Activated CD4-positive, alpha-beta T cell treated with anti-CD3 and anti-CD28 coated beads, Interleukin-2, Interleukin-6, amounts not matched to agents 100 ng/mL and 50 ng/mL, durations not matched to agents 16 hours and 8 hours (primary cell): ENCODE data around the gene CHCHD2.
A peak's percentile ranks its signal among the peaks of the same experiment; 100 is the strongest.
"Not testable (repeated sequence)": the region's sequence is repeated elsewhere in the genome, so short reads cannot be mapped to it uniquely, and the experiment has no call there.

Experiments
- DNase-seq: peaks from one replicate; pipeline ENCODE4 v3.0.0-alpha.2; 2020

CHCHD2 gene, protein sequence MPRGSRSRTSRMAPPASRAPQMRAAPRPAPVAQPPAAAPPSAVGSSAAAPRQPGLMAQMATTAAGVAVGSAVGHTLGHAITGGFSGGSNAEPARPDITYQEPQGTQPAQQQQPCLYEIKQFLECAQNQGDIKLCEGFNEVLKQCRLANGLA

GRCh38 chr7:56106108-56107073 is at the start of gene CHCHD2:
TSS of gene CHCHD2 (minus strand) at chr7:56106476. CDS start at chr7:56106413, 63 bp downstream.
- peak; percentile 97 for DNase-seq

DNA sequence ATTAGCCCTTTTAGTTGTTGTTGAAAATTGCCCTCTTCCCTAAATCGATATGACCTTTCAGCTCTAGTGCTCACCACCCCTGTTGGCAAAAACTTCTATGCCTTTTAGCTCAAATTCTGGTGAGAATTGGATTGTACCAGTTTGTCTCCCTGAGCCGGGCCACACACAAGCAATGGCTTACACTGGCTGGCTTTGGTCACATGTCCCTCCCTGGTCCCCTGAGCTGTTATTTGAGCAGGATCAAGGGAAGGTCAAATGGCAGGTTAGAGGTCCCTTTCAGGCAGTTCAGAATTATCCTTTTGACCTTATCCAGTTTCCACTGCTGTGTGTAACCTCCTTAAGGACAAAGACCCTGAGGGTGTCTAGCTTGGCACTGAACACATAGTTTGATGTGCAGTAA is 24.8 kb upstream of the CHCHD2 start:
- not testable (repeated sequence) for DNase-seq

- DNase-seq, result no peak
Measured at GRCh38 chr7:56127241-56127975, 21.1 kb upstream of the CHCHD2 start.

- no peak for DNase-seq
Measured at GRCh38 chr7:56125831-56126230, 19.6 kb upstream of the CHCHD2 start.

DNA sequence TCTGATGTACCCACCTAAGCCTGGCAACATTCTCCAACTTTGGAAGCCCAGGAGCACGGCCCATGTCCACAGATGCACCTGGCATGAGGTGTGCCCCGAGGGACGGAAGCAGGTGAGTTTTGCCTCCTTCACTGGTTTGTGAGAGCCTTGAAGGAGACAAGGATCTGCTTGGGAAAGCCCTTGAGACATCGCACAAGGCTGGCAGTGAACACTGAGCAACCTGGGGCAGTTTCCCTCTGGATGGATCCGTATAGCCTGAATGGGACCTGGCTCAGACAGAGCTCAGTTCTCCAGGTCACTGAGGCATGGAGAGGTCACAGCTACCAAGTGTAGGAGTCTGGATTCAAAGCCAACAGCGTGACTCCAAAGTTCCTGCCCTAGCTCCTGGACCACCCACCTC is 18.7 kb upstream of the CHCHD2 start:
- no peak for DNase-seq

DNA sequence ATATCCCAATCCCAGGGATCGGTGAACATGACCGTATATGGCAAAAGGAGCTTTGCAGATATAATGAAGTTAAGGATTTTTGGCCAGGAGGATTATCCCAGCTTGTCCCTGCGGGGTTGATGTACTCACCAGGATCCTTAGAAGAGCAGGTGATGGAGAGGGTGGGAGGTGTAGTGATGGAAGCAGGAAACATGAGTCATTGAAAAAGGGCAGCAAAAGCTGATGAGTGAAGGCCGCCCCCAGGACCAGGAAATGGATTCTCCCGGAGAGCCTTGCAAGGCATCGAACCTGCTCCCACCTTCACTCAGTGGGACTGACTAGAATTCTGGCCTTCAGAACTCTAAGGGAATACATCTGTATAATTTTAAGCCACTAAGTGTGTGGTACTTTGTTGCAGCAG is 15.2 kb upstream of the CHCHD2 start:
- no peak for DNase-seq

DNA sequence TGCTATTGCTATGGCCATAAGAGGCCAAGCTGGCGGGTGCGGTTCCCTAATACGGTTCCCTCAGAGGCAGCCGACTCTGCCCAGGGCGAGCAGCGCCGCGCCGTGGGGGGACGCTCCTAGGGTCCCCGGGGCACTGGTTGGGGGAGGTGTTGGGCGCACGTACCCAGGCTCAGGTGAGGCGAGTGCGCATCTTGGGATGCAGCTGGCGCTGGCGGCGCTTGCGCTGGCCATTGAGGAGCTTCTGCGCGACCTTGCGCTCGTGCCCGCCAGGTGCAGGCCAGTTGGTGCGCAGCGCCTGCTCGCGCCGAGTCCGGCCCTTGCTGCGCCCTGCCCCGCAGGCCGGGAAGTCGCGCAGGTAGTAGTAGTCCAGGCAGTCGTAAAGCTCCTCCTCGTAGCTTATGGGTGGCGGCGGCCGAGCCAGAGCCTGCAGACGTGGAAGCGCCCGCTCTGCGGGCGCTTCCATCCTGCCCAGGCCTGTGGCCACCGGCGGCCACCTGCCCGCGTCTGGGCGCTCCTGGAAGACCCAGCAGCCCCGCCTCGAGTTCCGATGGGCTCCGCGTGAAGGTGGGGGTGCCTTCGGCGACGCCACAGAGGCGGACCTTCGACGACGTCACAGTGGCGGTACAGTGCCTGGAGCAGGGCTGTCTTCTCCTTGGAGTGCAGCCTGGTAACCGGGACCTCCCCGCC is 9.7 kb upstream of the CHCHD2 start, which contains the start of gene NUPR2:
Gene NUPR2, minus strand, starts transcription at position 566 of the 687 bp plus-strand sequence. Its CDS starts 103 bp downstream, at position 463.
- DNase-seq, result no peak

DNA sequence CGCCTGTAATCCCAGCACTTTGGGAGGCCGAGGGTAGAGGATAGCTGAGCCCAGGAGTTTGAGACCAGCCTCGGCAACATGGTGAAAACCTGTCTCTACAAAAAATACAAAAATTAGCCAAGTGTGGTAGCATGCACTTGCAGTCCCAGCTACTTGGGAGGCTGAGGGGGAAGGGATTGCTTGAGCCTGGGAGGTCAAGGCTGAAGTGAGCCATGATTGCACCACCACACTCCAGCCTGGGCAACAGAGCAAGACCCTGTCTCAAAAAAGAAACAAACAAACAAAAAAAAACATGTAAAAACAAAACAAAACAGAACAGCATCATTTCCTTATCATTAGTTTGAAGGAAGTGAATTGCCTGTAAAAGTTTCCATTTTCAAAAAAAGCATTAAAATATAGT is 6.0 kb upstream of the CHCHD2 start:
- not testable (repeated sequence) for DNase-seq

DNA sequence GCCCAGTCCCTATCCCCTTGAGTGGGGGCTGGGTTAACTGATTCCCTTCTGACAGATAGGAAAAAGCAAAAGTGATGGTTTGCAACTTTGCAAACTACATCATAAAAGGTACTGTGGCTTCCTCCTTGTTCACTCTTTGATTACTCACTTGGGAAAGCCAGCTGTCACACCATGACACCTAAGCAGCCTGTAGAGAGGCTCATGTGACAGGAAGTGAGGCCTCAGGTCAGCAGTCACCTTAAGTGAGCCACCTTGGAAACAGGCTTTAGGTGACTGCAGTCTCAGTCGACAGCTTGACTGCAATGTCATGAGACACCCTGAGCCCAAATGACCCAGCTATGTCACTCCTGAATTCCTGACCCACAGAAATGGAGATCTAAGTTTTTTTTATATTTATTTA is 4.3 kb upstream of the CHCHD2 start:
- no peak for DNase-seq

- DNase-seq, result no peak
Measured at GRCh38 chr7:56107954-56108258, 1.6 kb upstream of the CHCHD2 start.

DNA sequence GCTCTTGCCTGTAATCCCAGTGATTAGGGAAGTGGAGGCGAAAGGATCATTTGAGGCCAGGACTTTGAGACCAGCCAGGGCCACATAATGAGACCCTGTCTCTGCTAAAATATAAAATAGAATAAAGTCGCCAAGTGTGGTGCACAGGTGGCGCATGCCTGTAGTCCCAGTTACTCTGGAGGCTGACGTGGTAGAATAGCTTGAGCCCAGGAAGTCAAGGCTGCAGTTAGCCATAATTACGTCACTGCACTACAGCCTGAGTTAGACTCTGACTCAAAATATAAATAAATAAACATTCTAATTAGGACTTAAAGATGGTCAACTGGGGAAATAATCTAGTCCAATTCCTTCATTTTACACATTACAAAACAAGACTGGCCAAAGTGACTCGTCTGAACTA is 768 bp downstream of the CHCHD2 start:
- peak; percentile 58 for DNase-seq

GRCh38 chr7:56104138-56104537 is 2.1 kb downstream of the CHCHD2 start:
- not testable (repeated sequence) for DNase-seq

DNA sequence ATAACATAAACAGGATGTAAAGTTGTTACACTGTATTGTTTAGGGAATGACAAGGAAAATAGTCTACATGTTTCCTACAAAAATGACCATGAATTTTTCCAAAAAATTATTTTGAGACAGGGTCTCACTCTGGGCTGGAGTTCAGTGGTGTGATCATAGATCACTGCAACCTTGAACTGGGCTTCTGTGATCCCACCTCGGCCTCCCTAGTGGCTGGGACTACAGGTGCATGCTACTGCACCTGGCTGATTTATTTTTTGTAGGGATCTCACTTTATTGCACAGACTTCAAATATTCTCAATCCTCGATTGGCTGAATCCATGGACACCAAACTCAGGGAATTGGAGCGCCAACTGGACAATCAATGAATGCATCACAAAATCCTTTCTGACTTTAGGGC is 6.6 kb downstream of the CHCHD2 start:
- no peak for DNase-seq

- not testable (repeated sequence) for DNase-seq
Measured at GRCh38 chr7:56098187-56099008, 7.9 kb downstream of the CHCHD2 start.

- no peak for DNase-seq
Measured at GRCh38 chr7:56097700-56098099, 8.6 kb downstream of the CHCHD2 start.

DNA sequence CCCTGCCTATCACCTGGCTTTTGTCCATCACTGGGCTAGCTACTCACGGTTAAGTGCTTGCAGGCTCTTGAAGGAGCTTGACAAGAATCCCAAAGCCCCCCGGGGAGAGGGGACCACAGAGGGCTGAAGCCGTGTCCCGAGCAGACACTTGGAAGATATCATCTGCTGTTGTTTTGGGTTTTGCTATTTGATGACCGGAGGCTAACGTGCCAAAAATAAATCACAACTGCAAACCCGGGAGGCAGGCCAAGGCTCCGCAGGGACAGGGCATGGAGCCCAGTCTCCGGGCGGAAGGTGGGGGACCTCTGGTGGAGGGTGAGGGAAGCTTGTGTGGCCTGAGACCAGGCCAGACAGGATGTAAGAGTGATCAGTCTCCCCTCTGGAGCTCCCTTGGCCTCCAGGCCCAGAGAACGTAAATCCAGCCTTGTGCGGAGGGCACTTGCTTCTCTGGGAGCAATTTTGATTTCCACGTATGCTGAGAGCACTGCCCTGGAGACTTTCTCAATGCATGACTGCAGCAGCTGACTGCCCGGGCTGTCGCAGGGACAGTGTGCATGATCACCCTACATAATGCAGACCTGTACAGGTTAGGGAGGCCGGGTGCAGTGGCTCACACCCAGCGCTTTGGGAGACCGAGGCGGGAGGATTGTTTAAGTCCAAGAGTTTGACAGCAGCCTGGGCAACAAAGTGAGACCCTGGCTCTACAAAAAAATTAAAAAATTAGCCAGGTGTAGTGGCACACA is 13.3 kb downstream of the CHCHD2 start, which contains the start of gene PHKG1:
Gene PHKG1, minus strand, starts transcription at position 164 of the 743 bp plus-strand sequence. CDS start 4,011 bp downstream, outside the sequence.
- DNase-seq, result no peak

DNA sequence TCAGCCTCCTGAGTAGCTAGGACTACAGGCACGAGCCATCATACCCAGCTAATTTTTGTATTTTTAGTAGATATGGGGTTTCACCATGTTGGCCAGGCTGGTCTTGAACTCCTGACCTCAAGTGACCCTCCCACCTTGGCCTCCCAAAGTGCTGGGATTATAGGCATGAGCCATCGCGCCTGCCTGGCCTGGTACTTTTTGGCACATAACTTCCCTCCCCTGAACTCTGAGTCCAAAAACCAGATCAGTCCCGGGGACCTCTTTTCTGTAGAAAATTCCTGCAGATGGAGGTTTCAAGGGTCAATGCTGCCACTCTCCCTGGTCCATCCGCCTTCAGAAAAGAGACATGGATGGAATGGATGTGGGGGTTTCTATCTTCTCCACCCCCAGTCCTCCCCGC is 13.9 kb downstream of the CHCHD2 start:
- not testable (repeated sequence) for DNase-seq

DNA sequence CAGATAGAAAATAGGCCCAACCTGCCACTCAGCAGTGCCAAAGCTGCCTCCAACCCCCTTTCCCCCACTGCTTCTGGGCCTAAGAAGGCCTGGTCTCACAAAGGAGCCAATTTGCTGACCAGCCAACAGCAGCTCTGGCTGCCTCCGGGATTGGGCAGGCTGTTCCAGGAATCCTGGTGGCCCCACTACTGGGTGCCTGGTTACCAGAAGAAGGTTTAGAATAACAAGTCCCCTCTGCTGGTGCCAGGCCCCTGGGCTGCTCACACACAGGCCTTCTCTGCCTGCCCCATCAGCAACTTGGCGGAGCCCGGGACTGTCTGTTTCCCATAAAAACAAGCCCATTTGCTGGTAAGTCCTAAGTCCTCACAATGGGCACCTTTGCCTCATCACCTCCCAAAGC is 14.7 kb downstream of the CHCHD2 start:
- DNase-seq, result no peak

GRCh38 chr7:56087445-56087844 is 18.8 kb downstream of the CHCHD2 start:
- no peak for DNase-seq

- no peak for DNase-seq
Measured at GRCh38 chr7:56086761-56087160, 19.5 kb downstream of the CHCHD2 start.

- no peak for DNase-seq
Measured at GRCh38 chr7:56083150-56083785, 23.0 kb downstream of the CHCHD2 start.
